Right lung (tissue), 10 donors: ENCODE measurements around the gene TAPBPL. TPM values are rescaled to one million over a fixed set of nuclear protein-coding genes. Genes with fewer than 3 reads are reported as not detected.
"Not testable (repeated sequence)": the region's sequence is repeated elsewhere in the genome, so short reads cannot be mapped to it uniquely, and the experiment has no call there.

ENCODE experiments used
- DNase-seq, 2 donors: peaks; one replicate each; pipeline ENCODE4 v3.0.0-alpha.2; 2013
- long read RNA-seq, 8 donors: transcript quantifications; one replicate each; lab custom pipeline, GENCODE V29; 2026
- polyA plus RNA-seq, 5 donors: library from polyadenylated mRNA; unstranded; fragments of 120-200 nt; gene quantifications; one replicate each; pipeline versions ENCODE4 v1.2.1 to v1.2.3, GENCODE V29; 2013; ENCODE audit warnings: inconsistent platforms in 1 of 5, low replicate concordance in 1 of 5; ENCODE audit not compliant: insufficient read length in 5 of 5, insufficient read depth in 1 of 5

TAPBPL gene
- polyA plus RNA-seq: 10 to 100 TPM; 16.6 to 26.9 (median 20.3) TPM
- long read RNA-seq, donor 1, partial matches to known transcripts: 357 of 380 reads
- long read RNA-seq, donor 1, other reads (novel, unspliced or antisense): 19 of 380 reads
- long read RNA-seq, donor 2, partial matches to known transcripts: 12 of 16 reads
- long read RNA-seq, donor 2, other reads (novel, unspliced or antisense): 0 of 16 reads
- long read RNA-seq, donor 3, partial matches to known transcripts: 0 of 3 reads
- long read RNA-seq, donor 3, other reads (novel, unspliced or antisense): 0 of 3 reads
- long read RNA-seq, donor 4, partial matches to known transcripts: 0 of 1 reads
- long read RNA-seq, donor 4, other reads (novel, unspliced or antisense): 0 of 1 reads
- long read RNA-seq, donor 5, partial matches to known transcripts: 0 of 6 reads
- long read RNA-seq, donor 5, other reads (novel, unspliced or antisense): 0 of 6 reads
- long read RNA-seq, donor 6, partial matches to known transcripts: 28 of 33 reads
- long read RNA-seq, donor 6, other reads (novel, unspliced or antisense): 0 of 33 reads
- long read RNA-seq, donor 7, partial matches to known transcripts: 5 of 9 reads
- long read RNA-seq, donor 7, other reads (novel, unspliced or antisense): 0 of 9 reads
- long read RNA-seq, donor 8, partial matches to known transcripts: 6 of 6 reads
- long read RNA-seq, donor 8, other reads (novel, unspliced or antisense): 0 of 6 reads

DNA sequence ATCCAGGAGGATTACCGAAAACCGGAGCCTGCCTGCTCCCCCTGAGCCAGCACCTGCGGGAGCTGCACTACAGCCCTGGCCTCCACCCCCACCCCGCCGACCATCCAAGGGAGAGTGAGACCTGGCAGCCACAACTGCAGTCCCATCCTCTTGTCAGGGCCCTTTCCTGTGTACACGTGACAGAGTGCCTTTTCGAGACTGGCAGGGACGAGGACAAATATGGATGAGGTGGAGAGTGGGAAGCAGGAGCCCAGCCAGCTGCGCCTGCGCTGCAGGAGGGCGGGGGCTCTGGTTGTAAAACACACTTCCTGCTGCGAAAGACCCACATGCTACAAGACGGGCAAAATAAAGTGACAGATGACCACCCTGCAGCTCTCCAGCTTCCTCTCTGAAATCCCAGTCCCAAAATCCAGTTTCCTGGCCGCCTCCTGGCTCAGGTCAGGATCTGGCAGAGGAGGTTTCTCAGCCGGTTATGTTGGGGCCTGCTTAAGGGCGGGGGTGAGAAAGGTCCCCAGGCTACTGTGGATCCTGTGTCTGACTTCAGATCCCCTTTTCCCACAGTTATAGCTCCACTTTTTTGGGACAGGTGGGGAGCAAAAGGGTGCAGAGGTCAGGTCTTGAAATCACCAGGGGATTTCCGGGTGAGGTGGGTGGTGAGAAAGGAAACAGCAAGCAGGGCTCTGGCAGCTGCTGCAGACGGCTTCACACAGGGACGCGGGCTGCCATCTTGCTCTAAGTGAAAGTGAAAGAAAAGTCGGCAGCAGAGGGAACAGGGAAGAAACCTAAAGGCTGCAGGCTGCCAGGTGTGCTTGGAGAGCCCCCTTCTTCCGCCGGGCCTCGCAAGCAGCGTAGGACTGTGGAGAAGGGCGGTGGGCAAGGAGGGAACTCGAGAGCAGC lies at the start of gene TAPBPL:
Gene TAPBPL, plus strand, starts transcription at position 695 of the 897 bp plus-strand sequence. CDS start 207 bp downstream, outside the sequence.
- DNase-seq: peak; percentile 84 to 85

- no peak for DNase-seq
Measured at GRCh38 chr12:6404390-6404789, 47.5 kb upstream of the TAPBPL start.

DNA sequence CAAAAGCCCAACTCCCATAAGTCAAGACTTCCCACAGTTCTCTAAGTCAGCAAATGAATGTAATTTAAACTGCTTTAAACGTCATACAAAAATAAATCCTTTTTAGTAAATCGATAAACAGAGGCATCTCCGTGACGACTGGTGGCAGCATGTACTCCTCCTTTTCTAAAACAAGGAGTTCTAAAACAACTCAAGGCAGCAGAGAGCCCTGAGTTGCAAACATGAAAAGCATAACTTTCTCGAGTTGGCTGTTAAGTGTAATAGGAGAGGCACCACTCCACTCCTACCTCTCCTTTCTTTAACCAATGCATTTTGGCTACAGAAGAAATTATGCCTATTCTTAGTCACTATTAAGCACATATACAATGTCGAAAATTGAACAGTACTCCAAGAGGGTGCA lies 45.9 kb upstream of the TAPBPL start:
- no peak for DNase-seq

- no peak for DNase-seq
Measured at GRCh38 chr12:6407236-6407954, 44.4 kb upstream of the TAPBPL start.

DNA sequence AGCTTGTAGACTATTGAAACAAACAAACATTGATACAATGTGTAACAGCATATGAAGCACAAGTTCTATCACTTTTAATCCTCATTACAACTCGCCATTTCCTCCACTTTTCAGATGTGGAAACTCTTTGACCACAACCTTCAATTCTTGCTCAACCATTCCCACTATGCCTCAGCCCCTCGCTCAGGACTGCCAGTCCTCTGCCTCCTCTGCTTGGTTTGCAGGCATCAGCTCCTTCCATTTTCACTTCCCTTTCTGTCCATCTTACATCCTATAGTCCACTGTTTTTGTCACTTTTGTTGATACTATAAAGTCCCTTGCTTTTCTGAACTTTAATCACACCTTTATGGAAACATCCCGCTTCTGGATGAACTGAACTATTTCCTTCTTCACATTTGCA lies 35.2 kb upstream of the TAPBPL start:
- DNase-seq: no peak

- DNase-seq: no peak
Measured at GRCh38 chr12:6418796-6419195, 33.0 kb upstream of the TAPBPL start.

DNA sequence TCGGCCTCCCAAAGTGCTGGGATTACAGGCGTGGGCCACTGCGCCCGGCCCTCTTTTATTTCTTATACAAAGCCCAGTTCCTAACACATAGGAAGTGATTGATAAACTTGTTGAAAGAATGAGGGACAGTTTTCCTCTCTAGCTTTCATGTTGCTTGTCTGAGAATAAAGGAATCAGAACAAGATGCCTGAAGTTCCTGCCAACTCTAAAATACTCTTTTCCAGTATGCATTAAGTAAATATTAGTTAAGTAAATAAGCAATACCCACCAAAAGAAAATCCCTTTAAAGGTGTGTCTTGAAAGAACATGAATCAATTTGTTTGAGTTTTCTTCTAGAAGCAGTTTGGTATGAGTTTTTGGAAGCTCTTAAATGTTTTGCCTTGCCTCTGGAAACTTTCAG lies 31.5 kb upstream of the TAPBPL start:
- no peak for DNase-seq

DNA sequence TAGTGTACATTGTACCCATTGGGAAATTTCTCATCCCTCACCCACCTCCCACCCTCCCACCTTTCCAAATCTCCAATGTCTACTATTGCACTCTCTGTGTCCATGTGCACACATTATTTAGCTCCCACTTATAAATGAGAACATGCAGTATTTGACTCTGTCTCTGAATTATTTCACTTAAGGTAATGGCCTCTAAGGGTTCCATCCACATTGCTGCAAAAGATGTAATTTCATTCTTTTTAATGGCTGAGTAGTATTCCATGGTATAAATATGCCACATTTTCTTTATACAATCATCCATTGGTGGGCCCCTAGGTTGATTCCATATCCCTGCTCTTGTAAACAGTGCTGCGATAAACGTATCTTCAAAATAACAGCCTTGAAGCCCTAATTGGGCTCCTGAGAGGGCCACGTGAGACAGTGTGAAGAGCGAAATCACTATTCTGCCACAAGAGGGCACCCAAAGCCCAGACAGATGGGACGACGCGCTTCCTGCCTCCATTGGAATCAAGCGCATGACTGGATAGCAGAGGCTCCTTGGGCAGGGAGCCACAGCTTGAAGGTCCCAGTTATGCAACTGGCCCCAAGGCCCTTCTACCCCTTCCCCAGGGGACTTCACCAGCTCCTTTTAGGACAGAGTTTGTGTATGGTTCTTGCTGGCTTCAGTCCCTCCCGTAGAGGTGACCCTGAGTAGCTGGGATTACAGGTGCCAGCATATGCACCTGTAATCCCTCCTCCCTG lies 28.4 kb upstream of the TAPBPL start:
- DNase-seq: peak; percentile 79 to 83

DNA sequence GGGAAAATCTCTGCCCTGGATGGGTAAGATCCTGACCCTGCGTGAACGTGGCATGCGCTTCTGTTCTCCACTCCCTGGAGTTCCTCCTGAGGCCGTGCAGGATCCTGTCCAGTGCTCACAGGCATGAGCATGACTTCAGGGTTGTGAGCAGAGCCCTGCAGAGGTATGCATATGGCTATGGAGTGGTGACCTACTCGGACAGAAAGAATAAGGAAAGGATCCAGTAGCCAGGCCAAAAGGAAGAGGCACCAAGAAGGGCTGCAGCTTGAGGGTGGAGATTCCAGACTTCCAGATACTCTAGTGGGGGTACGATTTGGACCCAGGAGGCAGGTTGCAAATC lies 27.9 kb upstream of the TAPBPL start:
- no peak for DNase-seq

DNA sequence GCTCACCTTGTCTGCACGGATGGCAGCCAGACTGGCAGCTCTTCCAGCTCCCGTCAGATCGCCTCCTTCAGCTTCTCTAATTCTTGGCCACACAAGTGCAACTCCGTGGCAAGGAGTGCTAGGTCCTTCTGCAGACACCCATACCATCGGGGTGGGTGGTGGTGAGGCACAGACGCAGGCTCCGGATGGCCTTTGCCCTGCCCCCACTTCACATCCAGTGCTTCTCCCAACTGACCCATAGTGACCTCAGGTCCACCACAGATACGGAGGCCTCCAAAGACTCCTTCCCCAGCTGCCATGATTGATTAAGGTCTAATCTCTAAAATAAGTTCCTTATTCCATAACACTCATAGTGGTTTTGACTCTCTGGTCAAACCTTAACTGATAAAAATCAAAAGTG lies 27.0 kb upstream of the TAPBPL start:
- no peak for DNase-seq

DNA sequence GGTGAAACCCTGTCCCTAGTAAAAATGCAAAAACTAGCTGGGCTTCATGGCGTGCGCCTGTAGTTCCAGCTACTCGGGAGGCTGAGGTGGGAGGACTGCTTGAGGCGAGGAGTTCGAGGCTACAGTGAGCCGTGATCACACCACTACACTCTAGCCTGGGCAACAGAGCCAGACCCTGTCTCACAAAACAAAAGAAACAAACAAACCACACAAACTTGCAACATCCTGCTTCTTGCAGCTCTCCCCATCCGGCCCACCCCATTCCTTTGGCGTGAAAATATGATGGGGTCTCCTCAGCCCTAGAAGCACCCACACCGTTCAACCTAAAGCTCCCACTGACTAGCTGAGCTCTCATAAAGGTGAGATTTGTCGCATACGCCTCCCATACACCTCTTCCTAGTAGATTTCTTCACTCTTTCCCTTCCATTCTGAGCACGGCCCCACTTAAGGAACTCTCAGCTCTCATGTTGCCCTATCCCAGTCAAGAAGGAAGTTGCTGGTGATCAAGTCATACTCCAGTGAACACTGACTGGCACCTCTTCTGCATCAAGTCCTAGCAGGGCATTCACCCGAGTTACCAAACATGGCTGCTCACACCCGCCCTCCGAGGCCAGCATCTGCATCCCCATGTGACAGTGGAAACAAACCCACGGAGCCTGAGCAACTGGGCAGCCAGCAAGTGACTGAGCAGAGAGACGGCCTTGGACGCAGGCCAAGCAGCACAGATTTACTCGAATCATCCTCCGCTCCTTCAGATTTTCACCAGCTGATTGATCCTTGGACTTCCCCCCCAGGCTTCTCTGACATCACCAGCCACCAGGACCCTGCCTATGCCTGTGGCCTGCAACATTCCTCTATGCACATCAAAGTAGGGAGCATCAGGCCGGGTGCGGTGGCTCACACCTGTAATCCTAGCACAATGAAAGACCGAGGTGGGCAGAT lies 26.0 kb upstream of the TAPBPL start:
- no peak for DNase-seq

GRCh38 chr12:6426882-6427671 lies 24.8 kb upstream of the TAPBPL start:
- DNase-seq: no peak

- not testable (repeated sequence) for DNase-seq
Measured at GRCh38 chr12:6427796-6428195, 24.0 kb upstream of the TAPBPL start.

DNA sequence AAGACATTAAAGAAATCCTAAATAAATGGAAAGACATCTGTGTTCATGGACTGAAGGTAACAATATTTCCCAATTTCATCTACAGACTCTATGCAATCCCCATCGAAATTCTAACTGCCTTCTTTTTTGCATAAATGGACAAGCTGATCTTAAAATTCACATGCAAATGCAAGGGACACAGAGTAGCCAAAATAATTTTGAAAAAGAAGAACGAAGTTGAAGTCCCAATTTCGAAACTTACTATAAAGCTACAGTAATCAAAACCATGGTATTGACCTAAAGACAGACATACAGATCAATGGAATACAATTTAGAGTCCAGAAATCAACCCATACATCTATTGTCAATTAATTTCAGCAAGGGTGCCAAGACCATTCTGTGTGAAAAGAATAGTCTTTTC lies 23.5 kb upstream of the TAPBPL start:
- DNase-seq: no peak

DNA sequence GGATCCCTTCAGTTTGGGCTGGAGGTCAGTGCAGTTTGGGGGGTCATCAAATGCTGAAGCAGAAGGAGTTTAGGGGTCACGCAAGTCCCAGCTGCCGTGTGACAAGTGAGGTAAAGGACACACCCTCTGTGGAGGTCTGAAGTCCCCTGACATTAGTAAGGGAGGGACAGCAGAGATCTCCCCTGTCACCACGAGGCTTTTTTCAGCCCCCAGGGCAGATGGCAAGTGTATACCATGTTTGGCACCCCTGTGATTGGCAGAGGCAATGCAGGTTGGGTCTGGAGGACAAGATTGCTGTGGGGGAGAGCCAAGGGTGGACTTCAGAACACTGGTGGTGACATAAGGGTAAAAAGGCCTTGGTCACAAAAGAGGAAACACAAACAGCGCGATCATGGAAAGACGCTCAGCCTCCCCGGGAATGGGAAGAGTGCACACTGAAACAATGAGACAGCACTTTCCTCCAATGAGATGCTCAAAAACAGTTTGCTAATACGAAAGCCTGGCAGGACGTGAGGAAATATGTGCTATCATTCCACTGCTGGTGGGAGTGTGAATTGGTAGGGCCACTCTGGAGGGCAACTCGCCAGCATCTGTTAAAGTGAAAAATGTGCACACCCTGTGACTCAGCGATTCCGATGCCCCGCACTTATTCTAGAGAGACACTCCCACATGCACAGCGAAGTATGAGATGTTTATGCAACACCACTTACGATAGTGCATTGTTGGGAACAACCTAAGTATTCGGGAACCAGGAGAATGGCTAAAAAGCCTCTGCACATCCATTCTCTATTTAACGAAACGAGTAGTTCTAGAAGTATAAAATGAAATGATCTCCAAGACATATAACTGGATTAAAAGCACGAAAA lies 21.5 kb upstream of the TAPBPL start:
- DNase-seq: peak in 1 of 2 donors; percentile 48

- DNase-seq: no peak
Measured at GRCh38 chr12:6432991-6433390, 18.9 kb upstream of the TAPBPL start.
